GM21360 (cell line): ENCODE results near the gene TMEM184A.

ENCODE experiments used
- ATAC-seq: cut with Tn5 transposase; IDR thresholded peaks from one replicate; pipeline ENCODE4 v1.9.1; 2021; ENCODE audit warnings: mild to moderate bottlenecking, moderate library complexity; ENCODE audit not compliant: unreplicated experiment

TMEM184A gene

GRCh38 chr7:1540776-1541271 is 15.2 kb downstream of the TMEM184A start:
- no peak for ATAC-seq

- ATAC-seq = no peak
Measured at GRCh38 chr7:1539882-1540775, 15.9 kb downstream of the TMEM184A start.

GRCh38 chr7:1539181-1539881 is 16.7 kb downstream of the TMEM184A start:
- no peak for ATAC-seq

GRCh38 chr7:1538544-1539180 is 17.3 kb downstream of the TMEM184A start:
- no peak for ATAC-seq

- no peak for ATAC-seq
Measured at GRCh38 chr7:1537535-1538412, 18.2 kb downstream of the TMEM184A start.

GRCh38 chr7:1536743-1537534 is 19.1 kb downstream of the TMEM184A start:
- ATAC-seq = no peak

- no peak for ATAC-seq
Measured at GRCh38 chr7:1536455-1536742, 19.6 kb downstream of the TMEM184A start.

- ATAC-seq = no peak
Measured at GRCh38 chr7:1535701-1536454, 20.1 kb downstream of the TMEM184A start.

GRCh38 chr7:1535100-1535458 is 20.9 kb downstream of the TMEM184A start:
- no peak for ATAC-seq

- ATAC-seq = no peak
Measured at GRCh38 chr7:1534330-1535099, 21.5 kb downstream of the TMEM184A start.

GRCh38 chr7:1533547-1534329 is 22.3 kb downstream of the TMEM184A start:
- ATAC-seq = no peak

- no peak for ATAC-seq
Measured at GRCh38 chr7:1533255-1533546, 22.8 kb downstream of the TMEM184A start.

- no peak for ATAC-seq
Measured at GRCh38 chr7:1532456-1533254, 23.4 kb downstream of the TMEM184A start.

- no peak for ATAC-seq
Measured at GRCh38 chr7:1531979-1532455, 24.0 kb downstream of the TMEM184A start.

- peak; percentile 21 for ATAC-seq
Measured at GRCh38 chr7:1531263-1531978, 24.6 kb downstream of the TMEM184A start.

GRCh38 chr7:1530946-1531262 is 25.1 kb downstream of the TMEM184A start:
- peak; percentile 18 for ATAC-seq
